ENCODE data around the gene TOMM40L.

TOMM40L gene

DNA sequence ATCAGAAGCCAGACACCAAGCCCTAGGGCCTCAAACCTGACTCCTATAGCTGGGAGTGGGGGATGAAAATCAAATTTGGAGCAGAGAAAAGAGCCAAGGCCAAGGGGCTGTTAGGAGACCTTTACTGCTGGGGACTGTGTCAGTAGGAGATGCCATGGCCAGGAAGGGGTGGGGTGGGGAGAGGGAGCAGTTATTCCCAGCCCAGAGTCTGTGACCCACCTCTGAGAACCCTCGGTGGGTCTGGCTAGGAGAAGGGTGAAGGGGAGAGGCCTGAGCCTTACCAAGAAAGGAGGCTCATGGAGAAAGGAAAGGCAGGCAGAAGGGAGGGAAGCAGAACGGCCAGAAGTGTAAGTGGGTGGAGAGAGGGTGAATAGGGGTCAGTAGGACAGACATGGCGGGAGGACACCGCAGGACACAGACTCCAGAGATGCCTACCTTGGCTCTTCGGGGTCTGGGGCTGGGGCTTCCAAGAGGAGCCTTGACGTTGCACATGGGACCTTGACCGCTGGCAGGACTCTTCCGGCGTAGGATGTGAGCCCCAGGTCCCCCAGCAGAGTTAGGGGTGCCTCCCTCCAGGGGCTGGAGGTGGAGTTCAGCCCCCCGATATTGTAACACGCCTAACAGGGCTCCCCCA, 28.2 kb upstream of the TOMM40L start:
- DNase-seq: no peak

DNA sequence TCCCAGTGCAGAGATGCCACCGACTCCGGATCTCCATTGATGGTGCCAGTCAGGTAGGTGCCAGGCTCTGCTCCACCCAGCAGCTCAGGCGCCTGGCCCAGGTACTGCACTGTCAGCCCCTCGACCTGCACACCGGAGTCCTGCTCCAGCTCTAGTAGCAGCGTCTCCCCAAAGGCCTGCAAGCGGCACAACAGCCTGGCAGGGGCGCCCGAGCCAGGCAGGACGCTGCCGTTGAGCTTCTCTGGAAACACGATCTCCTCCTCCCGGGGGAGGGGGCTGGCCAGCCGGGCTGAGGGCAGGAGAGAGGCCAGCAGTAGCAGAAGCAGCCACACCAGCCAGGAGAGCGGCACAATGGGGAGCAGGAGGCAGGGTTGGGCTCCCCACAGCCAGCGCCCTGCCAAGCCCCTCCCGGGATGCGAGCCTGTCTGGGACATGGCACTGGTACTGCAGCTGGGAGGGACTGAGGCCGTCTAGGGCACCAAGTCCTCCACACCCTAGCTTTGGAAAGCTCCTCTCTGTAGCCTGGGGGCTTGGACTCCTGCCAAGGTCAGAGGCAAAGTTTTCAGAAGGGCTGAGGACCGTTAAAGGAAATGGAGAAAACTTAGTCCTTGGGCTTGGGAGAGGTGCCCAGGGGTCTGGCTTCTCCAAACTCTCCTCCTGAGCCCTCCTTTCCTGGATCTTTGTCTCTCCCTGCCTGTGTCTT, 27.5 kb upstream of the TOMM40L start:
- no peak for DNase-seq

DNA sequence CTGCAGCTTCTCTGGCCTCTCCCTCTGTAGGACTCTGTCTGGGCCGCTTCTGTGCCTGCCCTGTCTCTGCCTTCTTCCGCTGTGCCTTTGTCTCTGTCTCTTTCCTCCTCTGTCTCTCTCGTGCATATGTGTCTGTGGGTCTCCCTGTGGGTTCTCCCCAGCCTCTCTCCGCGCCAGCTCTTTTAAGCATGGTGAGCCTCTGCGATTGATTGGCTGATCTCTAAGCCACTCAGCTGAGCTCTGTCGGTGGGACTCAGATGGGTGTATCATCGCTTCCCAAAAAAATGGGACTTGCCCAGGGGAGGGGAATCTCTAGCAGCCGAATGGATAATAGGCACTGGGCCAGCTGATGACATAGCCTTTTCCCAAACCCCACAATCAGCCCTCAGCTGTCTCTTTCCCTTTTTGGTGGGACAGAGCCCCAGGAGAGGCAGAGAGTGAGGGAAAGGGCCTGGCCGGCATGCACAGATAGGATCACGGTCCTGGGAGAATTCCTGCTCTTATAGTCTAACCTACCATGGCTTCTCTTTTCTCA, 26.9 kb upstream of the TOMM40L start, which contains the start of gene ADAMTS4:
TSS of gene ADAMTS4 (minus strand) at position 158 of the 535 bp plus-strand sequence. CDS start 427 bp downstream, outside the sequence.
- DNase-seq: no peak

DNA sequence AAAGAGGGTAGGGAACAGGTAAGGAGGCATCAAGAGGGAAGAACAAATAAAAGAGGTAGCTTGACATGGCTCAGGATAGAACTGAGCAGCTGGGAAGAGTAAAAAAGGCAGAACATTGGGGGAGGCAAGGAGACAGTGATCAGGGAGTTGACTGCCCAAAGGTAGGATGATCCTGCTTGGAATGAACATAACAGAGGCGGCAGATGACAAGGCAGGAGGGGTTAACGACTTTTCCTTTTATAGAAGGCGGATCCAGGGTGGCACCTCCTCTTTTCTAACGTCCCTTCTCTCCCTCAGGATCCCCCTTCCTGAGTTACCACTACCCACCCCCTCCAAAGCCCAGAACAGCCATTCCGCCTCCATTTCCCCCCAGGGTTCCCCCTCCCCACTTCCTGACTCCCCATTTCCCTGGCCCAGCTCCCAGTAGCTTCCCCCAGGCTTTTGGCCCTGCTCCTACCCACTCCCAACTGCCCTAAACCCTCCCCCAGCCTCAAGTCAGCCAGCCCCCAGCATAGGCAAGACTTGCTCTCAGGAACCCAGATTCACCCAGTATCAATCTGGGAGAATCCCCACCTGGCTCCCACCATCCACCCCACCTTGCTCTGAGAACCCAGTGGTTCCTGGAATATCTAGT, 26.2 kb upstream of the TOMM40L start:
- DNase-seq: no peak

DNA sequence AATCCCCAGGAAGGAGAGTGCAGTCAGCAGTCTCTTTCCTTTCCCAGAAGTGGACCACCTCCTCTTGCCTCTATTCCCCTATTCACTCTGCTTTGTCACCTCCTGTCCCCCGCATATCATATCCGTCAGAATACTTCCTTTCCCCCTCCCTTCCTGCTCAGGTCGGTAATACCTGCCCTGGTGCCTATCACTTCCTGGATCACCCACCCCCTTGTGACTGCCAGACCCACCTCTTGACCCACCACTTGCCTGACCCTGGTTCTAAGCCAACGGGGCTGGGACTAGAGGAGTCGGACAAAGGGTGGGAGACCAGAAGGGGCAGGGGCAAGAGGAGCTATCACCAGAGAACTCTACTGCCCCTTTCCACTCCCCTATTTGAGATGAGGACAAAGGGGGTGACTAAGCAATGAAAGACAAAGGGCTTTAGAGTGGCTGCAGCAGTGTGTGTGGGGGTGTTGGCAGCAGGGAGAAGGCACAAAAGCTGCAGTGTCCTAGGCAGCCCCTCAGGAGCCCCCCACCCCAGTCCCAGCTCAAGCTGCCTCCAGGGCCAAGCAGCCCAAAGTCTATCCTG, 25.4 kb upstream of the TOMM40L start:
- no peak for DNase-seq

DNA sequence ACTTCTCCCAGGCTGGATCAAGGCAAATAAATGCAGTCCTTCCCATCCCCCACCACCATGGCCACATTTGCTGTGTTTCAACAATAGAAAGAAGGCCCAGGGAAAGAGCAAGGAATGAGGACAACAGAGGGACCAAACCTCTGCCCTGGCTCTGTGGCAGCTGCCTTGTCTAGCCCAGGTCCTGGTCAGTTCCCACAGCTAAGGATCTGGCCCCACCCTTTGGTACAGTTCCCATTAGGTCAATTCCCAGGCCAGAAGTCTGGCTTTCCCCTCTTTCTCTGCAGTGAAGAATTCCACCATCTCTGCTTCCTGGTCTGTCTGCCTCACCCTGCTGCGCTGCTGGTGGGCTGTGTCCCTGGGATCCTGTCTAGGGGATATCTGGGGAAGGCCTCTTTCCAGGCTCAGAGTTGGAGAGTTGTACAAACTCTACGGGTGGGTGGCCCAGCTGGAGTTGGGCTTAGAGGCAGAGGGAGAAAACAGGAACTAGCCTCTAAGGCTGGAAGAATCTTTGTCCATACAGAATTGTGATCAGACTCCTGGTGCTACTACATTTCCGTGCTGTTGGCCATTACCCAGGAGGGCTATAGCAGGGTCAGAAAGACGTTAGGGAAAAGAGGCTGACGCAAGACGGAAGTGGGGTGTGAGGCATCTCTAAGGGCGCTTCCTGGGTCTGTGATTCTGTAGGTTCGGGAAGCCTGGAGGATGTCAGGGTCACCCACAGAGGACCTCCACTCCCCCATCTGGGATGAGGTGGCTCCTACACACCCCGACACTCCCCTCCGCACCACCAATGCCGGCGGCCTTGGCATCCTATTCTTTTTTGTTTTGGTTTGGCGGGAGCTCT, 24.6 kb upstream of the TOMM40L start:
- DNase-seq: no peak

DNA sequence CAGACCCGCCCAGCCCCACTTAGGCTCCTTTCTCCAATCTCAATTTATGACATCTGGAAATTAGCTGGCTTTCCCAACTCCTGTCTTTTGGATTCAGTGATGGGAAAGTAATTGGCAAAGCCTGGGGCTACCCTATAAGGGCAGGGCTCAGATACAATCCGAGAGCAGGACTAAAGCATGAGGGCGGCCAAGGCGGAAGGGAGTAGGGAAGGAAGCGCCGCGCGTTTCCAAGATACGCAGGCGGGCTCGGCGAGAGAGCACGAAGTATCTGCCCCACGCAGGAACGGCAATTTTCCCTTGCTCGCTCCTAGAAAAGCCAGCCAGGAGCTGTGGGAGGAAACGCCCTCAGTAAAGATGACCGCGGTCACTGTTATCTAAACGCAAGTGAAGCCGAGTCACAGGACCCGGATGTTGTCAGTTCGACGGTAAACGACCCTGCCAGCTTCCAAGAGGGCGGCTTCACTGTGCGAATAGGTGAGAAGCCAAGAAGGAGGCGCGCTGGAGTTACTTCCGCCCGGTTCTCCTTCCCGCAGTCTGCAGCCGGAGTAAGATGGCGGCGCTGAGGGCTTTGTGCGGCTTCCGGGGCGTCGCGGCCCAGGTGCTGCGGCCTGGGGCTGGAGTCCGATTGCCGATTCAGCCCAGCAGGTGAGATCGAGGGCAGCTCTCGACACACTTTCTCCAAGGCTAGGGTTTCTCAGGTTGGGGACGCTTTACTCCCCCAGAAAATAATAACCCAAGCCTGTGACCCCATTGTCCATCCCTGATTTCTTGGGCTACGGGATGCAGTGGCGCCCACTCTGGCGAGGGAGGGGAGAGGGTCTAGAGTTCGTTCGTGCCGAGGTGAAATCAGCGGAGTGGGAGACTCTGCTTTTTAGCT, 23.8 kb upstream of the TOMM40L start, which contains the start of gene NDUFS2:
TSS of gene NDUFS2 (plus strand) at position 532 of the 877 bp plus-strand sequence. CDS start at position 551, 19 bp downstream.
- DNase-seq: peak; percentile 91

DNA sequence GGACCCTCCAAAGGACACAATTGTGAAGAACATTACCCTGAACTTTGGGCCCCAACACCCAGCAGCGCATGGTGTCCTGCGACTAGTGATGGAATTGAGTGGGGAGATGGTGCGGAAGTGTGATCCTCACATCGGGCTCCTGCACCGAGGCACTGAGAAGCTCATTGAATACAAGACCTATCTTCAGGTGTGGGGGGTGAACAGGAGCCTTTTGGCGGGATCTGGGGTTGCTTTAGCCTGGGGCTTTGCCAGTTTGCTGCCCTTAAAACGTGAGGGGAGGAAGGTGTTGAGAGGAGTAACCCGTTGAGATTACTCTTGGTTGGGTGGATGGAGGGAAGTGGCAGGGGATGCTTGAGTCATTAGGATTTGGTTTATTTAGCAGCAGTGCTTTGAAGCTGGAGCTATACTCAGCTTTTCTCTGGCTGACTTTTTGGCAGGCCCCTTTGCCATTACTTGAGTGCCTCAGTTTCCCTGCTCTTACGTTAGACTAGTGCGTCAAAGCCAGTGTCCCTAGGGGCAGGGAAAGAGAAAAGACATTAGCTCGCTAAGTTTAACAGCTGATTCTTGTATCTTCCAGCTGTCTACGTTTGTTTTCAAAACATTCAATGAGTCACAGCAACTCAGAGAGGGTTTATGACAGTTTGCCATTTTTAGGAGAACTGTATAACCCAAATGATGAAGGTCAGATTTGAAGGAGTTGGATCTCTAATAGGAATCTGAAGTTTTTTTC, 19.3 kb upstream of the TOMM40L start:
- DNase-seq: no peak

DNA sequence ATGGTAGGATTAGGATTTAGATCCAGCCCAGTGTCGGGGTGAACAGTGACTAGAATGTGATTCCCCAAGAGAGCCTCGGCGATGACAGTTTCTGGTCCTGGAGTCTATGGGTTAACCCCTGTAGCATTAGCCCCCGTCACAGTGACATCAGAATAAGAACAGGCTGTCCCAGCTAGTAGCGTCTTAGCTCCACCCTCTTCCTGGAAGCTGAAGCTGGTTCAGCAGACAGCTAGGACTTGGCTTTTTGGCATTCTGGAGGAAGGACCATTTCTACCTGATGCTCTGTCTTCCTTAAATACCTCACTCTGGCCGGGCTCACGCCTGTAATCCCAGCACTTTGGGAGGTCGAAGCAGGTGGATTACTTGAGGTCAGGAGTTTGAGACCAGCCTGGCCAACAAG, 18.7 kb upstream of the TOMM40L start:
- no peak for DNase-seq

DNA sequence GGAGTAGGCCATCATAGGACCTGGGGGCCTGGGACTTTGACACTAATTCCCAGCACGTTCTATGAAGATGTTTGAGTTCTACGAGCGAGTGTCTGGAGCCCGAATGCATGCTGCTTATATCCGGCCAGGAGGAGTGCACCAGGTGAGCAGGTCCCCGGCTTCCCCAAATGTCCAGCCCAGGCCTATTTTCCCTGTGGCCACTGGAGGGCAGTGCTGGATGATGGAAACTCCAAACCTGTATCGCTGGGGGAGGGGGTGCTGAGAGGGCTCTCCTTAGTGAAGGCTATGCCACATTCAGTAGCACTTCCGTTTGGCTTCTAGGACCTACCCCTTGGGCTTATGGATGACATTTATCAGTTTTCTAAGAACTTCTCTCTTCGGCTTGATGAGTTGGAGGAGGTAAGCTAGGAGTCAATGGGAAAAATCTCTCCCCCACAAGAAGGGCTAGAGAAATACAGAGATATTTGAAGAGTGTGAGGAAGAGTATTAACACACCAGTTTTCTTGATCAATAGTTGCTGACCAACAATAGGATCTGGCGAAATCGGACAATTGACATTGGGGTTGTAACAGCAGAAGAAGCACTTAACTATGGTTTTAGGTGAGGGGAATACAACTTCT, 16.0 kb upstream of the TOMM40L start:
- DNase-seq: peak; percentile 72

DNA sequence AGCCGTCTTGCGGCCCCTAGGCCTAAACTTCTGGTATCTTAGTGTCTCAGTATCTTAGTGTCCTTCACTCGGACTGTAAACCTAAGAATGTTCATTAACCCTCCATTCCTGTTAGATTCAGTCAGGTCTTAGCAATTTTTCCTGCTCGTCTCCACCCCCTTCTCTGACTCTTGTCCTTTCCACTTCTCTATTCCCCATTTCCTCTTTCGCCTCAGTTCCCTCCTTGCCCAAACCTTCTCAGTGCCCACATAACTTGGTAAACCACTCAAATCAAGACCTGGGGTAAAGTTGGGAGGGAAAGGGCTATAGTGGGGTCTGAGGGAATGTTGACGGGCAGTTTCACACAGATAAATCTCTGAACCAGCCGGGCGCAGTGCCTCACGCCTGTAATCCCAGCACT, 11.5 kb upstream of the TOMM40L start:
- no peak for DNase-seq

DNA sequence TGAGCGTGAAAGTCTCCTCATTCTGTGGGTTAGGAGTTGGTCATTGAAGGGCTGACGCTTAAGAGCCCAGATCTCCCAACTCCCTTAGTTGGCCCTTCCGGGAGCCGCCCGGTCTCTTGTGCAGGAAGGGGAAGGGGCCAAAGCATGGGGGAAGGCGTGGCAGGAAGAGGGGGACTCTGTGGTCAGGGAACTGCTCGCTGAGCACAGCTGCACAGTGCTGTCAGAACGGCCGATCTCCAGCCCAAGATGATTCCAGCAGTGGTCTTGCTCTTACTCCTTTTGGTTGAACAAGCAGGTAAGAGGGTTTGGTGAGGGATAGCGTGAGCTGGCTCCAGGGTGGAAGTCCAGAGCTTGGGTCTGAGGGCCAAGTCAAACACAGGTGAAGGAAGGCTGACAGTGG, 10.8 kb upstream of the TOMM40L start, which contains the start of gene FCER1G:
TSS of gene FCER1G (plus strand) at position 220 of the 400 bp plus-strand sequence. CDS start at position 247, 27 bp downstream.
- no peak for DNase-seq

DNA sequence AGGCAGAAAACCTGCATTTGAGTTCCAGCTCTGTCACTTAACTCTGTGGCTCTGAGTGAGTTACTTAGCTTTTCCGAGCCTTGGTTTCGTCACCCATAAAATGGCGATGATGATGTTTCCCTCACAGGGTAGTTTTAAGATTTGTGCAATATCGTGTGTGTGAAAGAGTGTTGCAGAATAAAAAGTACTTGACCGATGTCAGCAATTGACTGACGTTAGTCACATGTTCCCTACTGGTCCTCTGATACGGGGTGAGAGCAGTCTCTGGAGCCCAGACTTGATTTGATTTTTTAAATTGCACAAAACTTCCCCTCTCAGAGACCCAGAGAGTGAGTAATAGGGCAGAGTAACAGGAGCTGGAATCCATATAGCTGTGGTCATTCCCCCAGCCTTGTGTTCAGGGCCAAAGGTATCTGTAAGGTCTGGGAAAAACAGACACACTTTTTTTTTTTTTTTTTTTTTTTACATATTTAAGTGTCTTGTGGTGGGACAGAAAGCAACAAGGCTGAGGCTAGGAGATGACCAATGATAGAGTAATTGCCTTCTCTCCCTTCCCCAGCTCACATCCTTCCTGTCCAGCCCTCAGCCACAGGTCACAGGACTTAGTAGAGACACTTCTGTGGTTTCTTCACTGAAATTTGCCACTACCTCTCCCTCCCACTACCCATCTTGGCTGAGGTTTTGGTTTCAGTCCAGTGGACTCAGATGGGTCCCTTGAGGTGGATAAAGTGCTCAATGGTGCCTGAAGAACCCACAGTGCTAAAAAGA, 8.7 kb upstream of the TOMM40L start:
- no peak for DNase-seq

DNA sequence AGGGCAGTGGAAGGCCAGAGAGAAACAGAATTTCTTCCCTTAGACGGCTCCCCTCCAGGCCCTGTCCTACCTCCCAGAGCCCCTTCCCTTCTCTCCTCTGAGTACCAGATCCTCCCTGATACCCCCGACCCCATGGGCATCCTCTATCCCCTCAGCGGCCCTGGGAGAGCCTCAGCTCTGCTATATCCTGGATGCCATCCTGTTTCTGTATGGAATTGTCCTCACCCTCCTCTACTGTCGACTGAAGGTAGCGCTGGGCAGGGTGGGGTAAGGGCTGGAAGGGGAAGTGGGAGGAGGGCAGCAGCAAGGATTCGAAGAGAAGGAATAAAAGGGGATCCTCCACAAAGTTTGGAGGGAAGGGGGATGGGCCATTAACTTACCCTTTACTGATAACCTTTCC, 8.0 kb upstream of the TOMM40L start:
- no peak for DNase-seq

DNA sequence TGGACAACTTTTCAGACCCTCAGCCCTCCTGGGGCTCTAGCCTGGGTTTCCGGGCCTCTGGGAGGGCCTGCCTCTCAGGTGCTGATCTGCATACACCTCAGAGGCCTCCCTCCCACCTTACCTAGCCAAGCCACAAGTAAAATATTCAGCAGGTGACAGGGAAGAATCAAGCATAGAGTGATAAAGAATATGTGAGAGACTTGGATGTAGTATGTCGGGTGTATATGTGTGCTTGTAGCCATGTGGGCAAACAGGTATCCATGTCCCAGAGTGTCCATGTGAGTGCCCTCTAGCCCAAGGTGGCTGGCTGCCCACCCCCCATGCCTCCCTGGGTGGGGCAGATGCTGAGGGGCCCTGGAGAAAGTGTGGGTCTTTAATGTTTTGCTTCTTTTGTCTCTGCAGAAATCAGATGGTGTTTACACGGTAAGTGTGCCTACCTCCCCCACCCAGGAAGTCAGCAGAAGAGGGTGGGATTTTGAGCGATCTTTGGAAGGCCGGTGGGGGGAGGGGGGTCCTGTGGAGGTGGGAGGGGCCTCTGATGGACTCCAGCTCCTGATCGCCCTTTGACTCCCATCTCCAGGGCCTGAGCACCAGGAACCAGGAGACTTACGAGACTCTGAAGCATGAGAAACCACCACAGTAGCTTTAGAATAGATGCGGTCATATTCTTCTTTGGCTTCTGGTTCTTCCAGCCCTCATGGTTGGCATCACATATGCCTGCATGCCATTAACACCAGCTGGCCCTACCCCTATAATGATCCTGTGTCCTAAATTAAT, 7.4 kb upstream of the TOMM40L start:
- no peak for DNase-seq

DNA sequence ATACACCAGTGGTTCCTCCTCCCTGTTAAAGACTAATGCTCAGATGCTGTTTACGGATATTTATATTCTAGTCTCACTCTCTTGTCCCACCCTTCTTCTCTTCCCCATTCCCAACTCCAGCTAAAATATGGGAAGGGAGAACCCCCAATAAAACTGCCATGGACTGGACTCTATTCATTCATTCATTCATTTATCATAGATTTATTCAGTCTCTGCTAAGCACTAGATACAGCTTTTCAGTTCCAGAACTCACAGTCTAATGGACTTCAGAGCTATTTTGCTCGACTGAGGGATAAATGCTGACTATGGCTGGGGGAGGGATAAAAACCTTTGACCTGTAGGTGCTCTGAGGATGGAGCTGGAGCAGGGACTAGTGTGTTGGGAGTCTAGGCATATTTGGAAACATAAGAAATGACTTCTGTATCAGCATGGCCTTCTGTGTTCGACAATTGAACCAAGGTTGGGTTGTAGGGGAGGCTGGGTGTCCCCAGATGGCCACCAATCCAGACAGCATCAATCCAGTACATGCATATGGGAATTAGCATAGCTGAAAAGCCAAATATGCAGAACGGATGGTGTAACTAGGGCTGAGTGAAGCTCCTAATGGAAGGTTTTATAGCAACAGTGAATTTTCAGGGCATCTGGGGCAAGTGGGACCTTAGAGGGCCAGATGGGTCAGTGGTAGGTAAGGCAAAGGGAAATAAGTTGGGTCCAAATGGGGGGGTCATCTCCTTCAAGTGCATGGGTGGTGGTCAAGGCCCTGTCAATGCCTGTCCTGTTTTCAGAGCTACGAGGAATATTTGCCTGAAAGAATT, 6.6 kb upstream of the TOMM40L start:
- DNase-seq: no peak

DNA sequence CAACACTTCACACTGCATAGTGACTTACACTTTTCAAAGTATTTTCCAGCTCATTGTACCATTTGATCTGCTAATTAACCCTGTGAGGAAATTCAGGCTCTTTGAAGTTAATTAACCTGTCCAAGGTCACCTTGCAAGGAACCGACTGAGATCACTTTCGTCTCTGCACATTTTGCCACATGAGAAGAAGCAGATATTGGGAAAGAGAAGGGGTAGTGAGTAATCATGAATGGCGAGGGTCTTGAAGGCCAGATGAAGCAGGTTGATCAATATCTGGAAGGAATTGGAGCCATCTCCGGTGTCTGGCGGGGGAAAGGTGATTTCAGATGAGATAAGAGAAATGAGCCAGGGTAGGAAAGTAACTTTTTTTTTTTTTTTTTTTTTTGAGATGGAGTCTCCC, 5.9 kb upstream of the TOMM40L start:
- DNase-seq: no peak
